Measurements from ENCODE around the gene OTUD3.

OTUD3 gene

GRCh38 chr1:19892129-19892528, 9.9 kb downstream of the OTUD3 start:
- Histone ChIP-seq H3K79me2 (ENCODE audit: insufficient read depth, low read length) (peaks cover 28% of the 10 kb centered on the region), H3K4me2 (ENCODE audit: low read depth, low read length, poor library complexity, severe bottlenecking) (no peak overlapping the region), H3K4me3 (ENCODE audit: insufficient read depth, low read length, poor library complexity, severe bottlenecking) (no peak overlapping the region)

DNA sequence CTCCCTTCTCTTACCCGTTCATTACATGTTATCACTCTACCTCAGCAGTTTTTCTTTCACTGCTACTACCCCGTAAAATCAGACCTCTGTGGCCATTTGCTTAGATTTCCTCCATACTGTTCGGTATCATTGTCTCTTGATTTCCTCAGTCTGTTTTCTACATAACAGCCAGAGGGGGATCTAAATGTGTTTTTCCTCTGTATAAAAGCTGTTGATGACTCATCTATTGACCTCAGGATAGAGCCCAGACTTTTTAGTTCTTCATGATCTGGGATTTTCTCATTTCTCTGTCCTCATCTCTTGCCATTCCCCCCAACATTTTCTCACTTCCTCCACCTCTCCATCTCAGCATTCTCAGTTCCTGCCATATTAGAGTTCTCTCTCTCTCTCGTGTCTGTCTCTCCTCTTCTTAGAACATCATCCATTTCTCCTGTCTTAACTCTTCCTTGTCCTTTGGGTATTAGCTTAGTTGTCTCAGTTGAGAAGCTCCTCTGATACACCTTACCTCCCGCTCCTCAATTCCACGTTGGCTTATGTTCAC, 10.5 kb downstream of the OTUD3 start:
- H3K27ac ChIP-seq (ENCODE audit: low read depth, low read length) = no peak overlapping the region
- H3F3A ChIP-seq (ENCODE audit: insufficient read depth) = no peaks in the 10 kb centered on the region
- no peak overlapping the region for H3K4me3 ChIP-seq (ENCODE audit: insufficient read depth, low read length, poor library complexity, severe bottlenecking)
- 0 out of 2 replicates have a peak, but pooled peaks cover 5% of the 10 kb centered on the region for H4K20me1 ChIP-seq (ENCODE audit: low read depth, low read length)
- peaks cover 22% of the 10 kb centered on the region for H3K79me2 ChIP-seq (ENCODE audit: insufficient read depth, low read length)
- H3K27me3 ChIP-seq (ENCODE audit: low read length) = no peaks in the 10 kb centered on the region
- no peak overlapping the region for H3K9ac ChIP-seq (ENCODE audit: low read length)
- no peaks in the 10 kb centered on the region for H3K9me2 ChIP-seq (replicated peaks; ENCODE audit: insufficient read depth, low read length)
- H3K36me3 ChIP-seq (ENCODE audit: low read length) = peaks cover 12% of the 10 kb centered on the region
- H3K4me2 ChIP-seq (ENCODE audit: low read depth, low read length, poor library complexity, severe bottlenecking) = no peak overlapping the region
- no peaks in the 10 kb centered on the region for H3K9me3 ChIP-seq (ENCODE audit: insufficient read depth, low read length)
- TF ChIP-seq CTCF (IDR thresholded peaks at IDR 0.05; ENCODE audit: insufficient read depth, low read length, poor library complexity, severe bottlenecking) (no peak), EZH2phosphoT487 (conservative IDR thresholded peaks at IDR 0.05; ENCODE audit: low read length) (no peak)
- H2AFZ ChIP-seq (ENCODE audit: low read depth, low read length, severe bottlenecking) = no peak overlapping the region

More at GRCh38 chr1:19892129-19892528, 9.9 kb downstream of the OTUD3 start:
- Histone ChIP-seq H3K27ac (ENCODE audit: low read depth, low read length) (no peak overlapping the region), H3K9me2 (replicated peaks; ENCODE audit: insufficient read depth, low read length) (no peaks in the 10 kb centered on the region), H3K36me3 (ENCODE audit: low read length) (peaks cover 12% of the 10 kb centered on the region), H3K9ac (ENCODE audit: low read length) (no peak overlapping the region), H3K9me3 (ENCODE audit: insufficient read depth, low read length) (no peaks in the 10 kb centered on the region), H4K20me1 (ENCODE audit: low read depth, low read length) (0 out of 2 replicates have a peak, but pooled peaks cover 5% of the 10 kb centered on the region), H3K27me3 (ENCODE audit: low read length) (no peaks in the 10 kb centered on the region), H3F3A (ENCODE audit: insufficient read depth) (no peaks in the 10 kb centered on the region), H2AFZ (ENCODE audit: low read depth, low read length, severe bottlenecking) (no peak overlapping the region)
- no peak for TF ChIP-seq EZH2phosphoT487 (conservative IDR thresholded peaks at IDR 0.05; ENCODE audit: low read length)
- TF ChIP-seq CTCF (IDR thresholded peaks at IDR 0.05; ENCODE audit: insufficient read depth, low read length, poor library complexity, severe bottlenecking) = no peak

DNA sequence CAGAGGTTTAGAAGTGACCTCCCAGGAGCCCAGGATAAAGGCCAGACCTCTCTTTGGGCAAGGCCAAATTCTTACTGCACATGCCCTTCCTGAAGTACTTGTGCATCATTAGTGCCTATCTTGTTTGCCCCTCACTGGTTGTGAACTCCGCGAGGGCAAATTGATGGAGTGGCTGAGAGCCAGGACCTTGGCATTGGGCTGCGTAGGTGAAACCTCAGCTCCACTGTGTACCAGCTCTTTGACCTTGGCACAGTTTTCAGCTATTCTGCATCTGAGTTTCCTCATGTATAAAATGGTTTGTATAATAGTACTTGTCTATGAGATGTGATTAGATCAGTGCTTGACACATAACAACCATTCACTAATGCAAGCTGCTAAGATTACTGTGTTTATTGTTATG, 11.5 kb downstream of the OTUD3 start:
- no peak overlapping the region for H3K4me3 ChIP-seq (ENCODE audit: insufficient read depth, low read length, poor library complexity, severe bottlenecking)
- 0 out of 2 replicates have a peak, but pooled peaks cover 5% of the 10 kb centered on the region for H4K20me1 ChIP-seq (ENCODE audit: low read depth, low read length)
- peaks cover 14% of the 10 kb centered on the region for H3K79me2 ChIP-seq (ENCODE audit: insufficient read depth, low read length)
- H3K36me3 ChIP-seq (ENCODE audit: low read length) = peaks cover 12% of the 10 kb centered on the region
- no peaks in the 10 kb centered on the region for H3K9me3 ChIP-seq (ENCODE audit: insufficient read depth, low read length)
- H3F3A ChIP-seq (ENCODE audit: insufficient read depth) = no peaks in the 10 kb centered on the region
- TF ChIP-seq EZH2phosphoT487 (conservative IDR thresholded peaks at IDR 0.05; ENCODE audit: low read length) (no peak), CTCF (IDR thresholded peaks at IDR 0.05; ENCODE audit: insufficient read depth, low read length, poor library complexity, severe bottlenecking) (no peak)
- H3K4me2 ChIP-seq (ENCODE audit: low read depth, low read length, poor library complexity, severe bottlenecking) = no peak overlapping the region
- no peak overlapping the region for H2AFZ ChIP-seq (ENCODE audit: low read depth, low read length, severe bottlenecking)
- H3K9ac ChIP-seq (ENCODE audit: low read length) = no peak overlapping the region
- H3K9me2 ChIP-seq (replicated peaks; ENCODE audit: insufficient read depth, low read length) = no peaks in the 10 kb centered on the region
- H3K27ac ChIP-seq (ENCODE audit: low read depth, low read length) = no peak overlapping the region
- no peaks in the 10 kb centered on the region for H3K27me3 ChIP-seq (ENCODE audit: low read length)
